GM06990 (cell line): ENCODE measurements around the gene NUB1.

Experiments
- DNase-seq: peaks from one replicate; pipeline ENCODE4 v3.0.0-alpha.2; 2011; ENCODE audit not compliant: insufficient read length; ENCODE audit errors: extremely low read depth
- H3K27me3 ChIP-seq: replicated peaks from 2 replicates; pipeline ENCODE4 v1.6.0; 2011; ENCODE audit warnings: low read length; ENCODE audit not compliant: control insufficient read depth, insufficient read depth
- H3K36me3 ChIP-seq: 2 replicates; pipeline ENCODE4 v1.5.1; 2011; ENCODE audit warnings: low read length; ENCODE audit not compliant: control insufficient read depth, insufficient read depth
- H3K4me3 ChIP-seq: replicated peaks from 2 replicates; pipeline ENCODE4 v1.5.1; 2011; ENCODE audit warnings: low read depth, mild to moderate bottlenecking, control low read depth, low read length
- CTCF ChIP-seq: IDR thresholded peaks from 2 replicates; pipeline ENCODE4 v1.5.1; 2011; ENCODE audit warnings: low read length, control low read depth, mild to moderate bottlenecking, inconsistent platforms; ENCODE audit not compliant: insufficient read depth, poor library complexity, severe bottlenecking

The NUB1 gene, protein sequence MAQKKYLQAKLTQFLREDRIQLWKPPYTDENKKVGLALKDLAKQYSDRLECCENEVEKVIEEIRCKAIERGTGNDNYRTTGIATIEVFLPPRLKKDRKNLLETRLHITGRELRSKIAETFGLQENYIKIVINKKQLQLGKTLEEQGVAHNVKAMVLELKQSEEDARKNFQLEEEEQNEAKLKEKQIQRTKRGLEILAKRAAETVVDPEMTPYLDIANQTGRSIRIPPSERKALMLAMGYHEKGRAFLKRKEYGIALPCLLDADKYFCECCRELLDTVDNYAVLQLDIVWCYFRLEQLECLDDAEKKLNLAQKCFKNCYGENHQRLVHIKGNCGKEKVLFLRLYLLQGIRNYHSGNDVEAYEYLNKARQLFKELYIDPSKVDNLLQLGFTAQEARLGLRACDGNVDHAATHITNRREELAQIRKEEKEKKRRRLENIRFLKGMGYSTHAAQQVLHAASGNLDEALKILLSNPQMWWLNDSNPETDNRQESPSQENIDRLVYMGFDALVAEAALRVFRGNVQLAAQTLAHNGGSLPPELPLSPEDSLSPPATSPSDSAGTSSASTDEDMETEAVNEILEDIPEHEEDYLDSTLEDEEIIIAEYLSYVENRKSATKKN

DNA sequence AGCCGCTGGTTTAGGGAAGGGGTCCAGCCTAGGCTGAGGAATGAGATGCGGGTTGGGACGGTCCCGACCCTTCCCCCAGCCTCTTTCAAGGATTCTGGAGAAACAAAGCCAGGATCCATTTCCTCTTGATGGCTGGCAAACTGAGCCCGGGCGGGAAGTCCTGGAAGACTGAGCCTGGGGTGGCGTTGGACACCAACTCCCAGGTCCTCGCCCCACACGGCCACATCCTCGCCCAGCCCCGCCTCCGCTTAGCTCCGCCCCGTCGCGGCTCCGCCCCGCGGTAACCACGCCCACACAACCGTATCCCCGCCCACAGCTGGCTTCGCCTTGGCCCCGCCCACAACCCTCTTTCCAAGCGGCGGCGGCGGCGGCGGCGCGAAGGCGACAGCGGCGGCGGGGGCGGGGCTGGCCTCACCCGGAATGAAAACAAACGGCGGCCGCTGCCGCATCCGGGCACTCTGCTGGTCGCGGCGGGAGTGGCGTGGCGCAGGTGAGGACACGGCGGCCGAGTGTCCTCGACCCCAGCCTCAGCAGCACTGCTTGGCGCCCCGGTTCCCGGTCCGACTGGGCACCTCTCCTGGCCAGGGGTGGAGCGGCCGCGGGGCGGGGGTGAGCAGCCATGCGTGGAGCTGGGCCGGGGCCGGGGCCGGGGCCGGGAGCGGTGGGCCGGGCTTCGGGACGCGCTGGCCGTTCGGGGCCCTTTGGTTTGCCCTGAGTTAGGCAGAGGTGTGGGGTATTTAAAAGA is at the start of gene NUB1:
TSS of gene NUB1 (plus strand) at position 456 of the 745 bp plus-strand sequence. CDS start 3,538 bp downstream, outside the sequence.
- DNase-seq, result peak; percentile 88
- no peak for TF ChIP-seq CTCF
- no peaks in the 10 kb centered on the region for H3K27me3 ChIP-seq
- peak within 1 kb of the TSS; percentile 71 for H3K4me3 ChIP-seq
- H3K36me3 ChIP-seq, result peaks cover 6% of the 10 kb centered on the region

DNA sequence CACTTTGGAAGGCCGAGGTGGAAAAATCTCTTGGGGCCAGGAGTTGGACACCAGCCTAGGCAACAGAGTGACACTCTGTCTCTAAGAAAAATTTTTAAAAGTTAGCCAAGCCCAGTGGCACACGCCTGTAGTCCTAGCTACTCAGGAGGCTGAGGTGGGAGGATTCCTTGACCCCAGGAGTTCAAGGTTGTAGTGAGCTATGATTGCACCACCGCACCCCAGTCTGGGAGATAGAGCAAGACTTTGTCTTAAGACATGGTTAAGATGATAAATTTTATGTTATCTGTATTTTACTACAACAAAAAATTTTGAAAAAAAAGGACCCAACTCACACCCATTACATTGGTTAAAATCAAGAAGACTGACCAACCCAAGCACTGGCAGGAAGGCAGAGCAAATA is 48.8 kb upstream of the NUB1 start:
- no peak for TF ChIP-seq CTCF
- Histone ChIP-seq H3K36me3 (no peaks in the 10 kb centered on the region), H3K4me3 (no peak overlapping the region), H3K27me3 (no peaks in the 10 kb centered on the region; the same call in 1 of the 2 replicates)
- no peak for DNase-seq

DNA sequence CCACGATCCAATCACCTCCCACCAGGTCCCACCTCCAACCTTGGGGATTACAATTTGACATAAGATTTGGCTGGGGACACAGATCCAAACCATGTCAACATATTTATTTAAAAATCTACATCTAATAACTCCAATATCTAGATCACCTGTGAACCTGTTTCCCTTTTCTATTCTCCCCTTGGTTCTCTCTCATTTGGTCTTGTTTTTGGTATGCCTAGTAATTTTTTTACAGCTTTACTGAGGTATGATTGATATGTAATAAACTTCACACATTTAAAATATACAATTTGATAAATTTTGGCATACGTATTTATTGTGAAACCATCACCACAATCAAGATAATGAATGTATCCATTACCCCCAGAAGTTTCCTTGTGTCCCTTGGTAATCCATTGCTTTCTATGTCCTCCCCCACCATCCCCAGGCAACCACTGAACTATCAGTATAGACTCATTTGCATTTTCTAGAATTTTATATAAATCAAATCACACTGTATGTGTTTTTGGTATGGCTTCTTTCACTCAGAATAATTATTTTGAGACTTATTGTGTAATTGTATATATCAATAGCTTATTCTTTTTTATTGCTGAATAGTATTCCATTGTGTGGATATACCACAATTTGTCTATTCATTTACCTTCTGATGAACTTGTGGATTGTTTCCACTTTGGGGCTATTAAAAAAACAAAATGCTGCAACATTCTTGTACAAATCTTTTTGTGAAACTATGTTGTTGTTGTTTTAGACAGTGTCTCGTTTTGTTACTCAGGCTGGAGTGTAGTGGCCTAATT is 45.2 kb upstream of the NUB1 start:
- no peak overlapping the region for H3K4me3 ChIP-seq
- no peaks in the 10 kb centered on the region for H3K36me3 ChIP-seq
- no peak for DNase-seq
- H3K27me3 ChIP-seq, result no peaks in the 10 kb centered on the region; the same call in 1 of the 2 replicates
- no peak for TF ChIP-seq CTCF

DNA sequence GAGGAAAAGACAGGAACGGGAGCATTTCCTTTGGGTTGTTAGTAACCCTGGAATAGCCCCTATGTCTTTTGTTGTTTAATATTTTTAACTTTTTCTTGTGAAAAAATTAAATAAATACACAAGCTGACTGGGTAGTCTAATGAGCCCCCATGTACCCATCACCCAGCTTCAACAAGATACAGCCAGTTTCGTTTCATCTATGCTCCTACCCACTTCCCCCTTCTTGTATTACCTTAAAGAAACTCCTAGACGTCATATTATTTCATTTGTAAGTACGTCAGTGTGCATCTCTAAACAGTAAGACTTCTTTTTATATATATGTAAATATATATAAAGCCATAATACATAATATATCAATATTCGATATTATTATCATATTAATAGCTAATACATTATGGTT is 42.8 kb upstream of the NUB1 start:
- no peaks in the 10 kb centered on the region for H3K36me3 ChIP-seq
- TF ChIP-seq CTCF, result no peak
- no peak for DNase-seq
- peaks cover 1% of the 10 kb centered on the region; the same call in 1 of the 2 replicates for H3K27me3 ChIP-seq
- no peak overlapping the region for H3K4me3 ChIP-seq

- Histone ChIP-seq H3K27me3 (peaks cover 1% of the 10 kb centered on the region; the same call in 1 of the 2 replicates), H3K36me3 (no peaks in the 10 kb centered on the region), H3K4me3 (no peak overlapping the region)
- DNase-seq, result no peak
- TF ChIP-seq CTCF, result no peak
Measured at GRCh38 chr7:151299530-151299929, 42.1 kb upstream of the NUB1 start.
